PC-9 (cell line): ENCODE data around the gene FABP1. TPM values are rescaled to one million over a fixed set of nuclear protein-coding genes. Genes with fewer than 3 reads are reported as not detected.

Source experiments
- BruUV-seq: library from RNA; stranded (reverse); fragments of 400-500 nt; replicated peaks from 2 replicates; lab custom pipeline; 2021; lab: Mats Ljungman, UMichigan
- CTCF ChIA-PET: fragments of 300-600 bp; sonication (Branson Sonifier 250); formaldehyde crosslinking; loops from one replicate; lab custom pipeline; 2022; ENCODE audit warnings: antibody characterized with exemption; lab: Charles Lee
- POLR2A ChIA-PET: fragments of 300-600 bp; sonication (Branson Sonifier 250); formaldehyde crosslinking; loops from one replicate; lab custom pipeline; 2022; ENCODE audit warnings: antibody characterized with exemption; ENCODE audit not compliant: unreplicated experiment; lab: Charles Lee
- DNase-seq, 2 experiments: peaks; one replicate each; pipeline versions ENCODE4 v3.0.0 to v3.0.0-alpha.2; 2015 to 2022; ENCODE audit warnings: mixed read lengths in 1 of 2
- H2AFZ ChIP-seq: fragments of 200-600 bp; sonication (generic); 2 replicates; pipeline ENCODE4 v1.8.1; 2017; ENCODE audit warnings: antibody characterized with exemption
- H3F3A ChIP-seq: fragments of 200-600 bp; sonication (generic); 2 replicates; pipeline ENCODE4 v1.8.1; 2017; ENCODE audit warnings: antibody characterized with exemption, mild to moderate bottlenecking, low read depth; ENCODE audit not compliant: insufficient read depth
- H3K27ac ChIP-seq: fragments of 200-600 bp; sonication (generic); 2 replicates; pipeline ENCODE4 v1.6.1; 2016; ENCODE audit warnings: mixed run types
- H3K27me3 ChIP-seq: fragments of 200-600 bp; sonication (generic); 2 replicates; pipeline ENCODE4 v1.6.1; 2016; ENCODE audit warnings: low read depth, mixed run types; ENCODE audit not compliant: insufficient read depth
- H3K36me3 ChIP-seq: fragments of 200-600 bp; sonication (generic); 2 replicates; pipeline ENCODE4 v1.6.1; 2016; ENCODE audit warnings: low read depth, mixed run types
- H3K4me1 ChIP-seq: fragments of 200-600 bp; sonication (generic); replicated peaks from 2 replicates; pipeline ENCODE4 v1.6.1; 2016; ENCODE audit warnings: mixed run types; ENCODE audit not compliant: insufficient read depth
- H3K4me2 ChIP-seq: fragments of 200-600 bp; sonication (generic); 2 replicates; pipeline ENCODE4 v1.6.1; 2017; ENCODE audit warnings: mixed run types
- H3K4me3 ChIP-seq: fragments of 200-600 bp; sonication (generic); 2 replicates; pipeline ENCODE4 v1.6.1; 2016; ENCODE audit warnings: mixed run types
- H3K79me2 ChIP-seq: fragments of 200-600 bp; sonication (generic); 2 replicates; pipeline ENCODE4 v1.6.1; 2017; ENCODE audit warnings: low read depth, mixed run types
- H3K9me2 ChIP-seq: fragments of 200-600 bp; sonication (generic); 2 replicates; pipeline ENCODE4 v1.8.1; 2017; ENCODE audit warnings: mild to moderate bottlenecking; ENCODE audit not compliant: insufficient read depth
- H3K9me3 ChIP-seq: fragments of 200-600 bp; sonication (generic); 2 replicates; pipeline ENCODE4 v1.8.1; 2016; ENCODE audit warnings: low read depth; ENCODE audit not compliant: insufficient read depth
- H4K20me1 ChIP-seq: fragments of 200-600 bp; sonication (generic); 2 replicates; pipeline ENCODE4 v1.8.1; 2017; ENCODE audit not compliant: insufficient read depth
- EZH2 ChIP-seq: fragments of 200-600 bp; sonication (generic); IDR thresholded peaks from 2 replicates; pipeline ENCODE4 v1.8.0; 2017; ENCODE audit warnings: antibody characterized with exemption, low read depth
- intact Hi-C: fragments of 100-400 bp; cut with micrococcal nuclease; formaldehyde crosslinking; loops from one replicate; pipeline ENCODE4 v1.10.0; 2022; ENCODE audit not compliant: unreplicated experiment
- total RNA-seq: library from RNA; stranded (reverse); gene quantifications from 2 replicates; pipeline ENCODE4 v1.2.3, GENCODE V29; 2021
- TF ChIP-seq, protein P1 (sequence below): fragments of 200-600 bp; sonication (generic); conservative IDR thresholded peaks from 2 replicates; pipeline ENCODE4 v1.6.1; 2017; ENCODE audit warnings: mixed run types, antibody characterized with exemption, mild to moderate bottlenecking, moderate library complexity

Gene FABP1
- total RNA-seq, 1 experiment from 2014 or later: not detected

DNA sequence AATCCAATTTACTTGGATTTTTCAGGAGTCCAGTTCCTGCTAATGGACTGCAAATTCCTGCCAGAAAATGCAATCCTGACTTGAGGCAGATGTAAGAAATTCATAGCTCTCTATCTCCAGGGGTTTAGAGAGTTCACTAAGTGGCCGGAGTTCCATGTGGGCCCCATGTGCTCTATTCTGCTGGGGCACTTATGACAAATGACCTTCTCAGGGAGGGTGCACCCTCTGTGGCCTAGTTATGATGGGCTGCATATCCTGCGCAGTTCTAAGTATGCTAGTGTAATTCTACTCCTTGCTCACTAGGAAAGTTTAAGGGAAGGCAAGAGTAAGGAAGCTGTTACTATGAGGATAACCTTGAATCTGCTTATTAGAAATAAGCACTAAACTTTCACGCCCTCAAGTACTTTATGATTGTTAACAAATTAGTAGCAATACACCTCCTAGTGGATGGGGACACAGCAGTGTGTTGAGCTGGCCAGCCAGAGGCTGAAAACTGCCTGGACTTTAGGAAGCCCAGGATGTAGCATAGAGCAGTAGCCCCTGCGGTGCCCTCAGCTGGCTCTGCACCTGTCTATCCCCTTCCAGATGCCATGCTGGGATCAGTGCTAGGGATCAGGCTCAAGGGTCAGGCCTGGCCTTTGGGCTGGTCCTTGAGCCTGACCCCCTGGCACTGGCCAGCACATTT is 45.8 kb downstream of the FABP1 start:
- no peak overlapping the region for H2AFZ ChIP-seq
- no peak for DNase-seq
- POLR2A ChIA-PET: no interaction called here

GRCh38 chr2:88080545-88080944 is 47.3 kb downstream of the FABP1 start:
- Histone ChIP-seq H3K4me2 (no peak overlapping the region), H2AFZ (no peak overlapping the region), H3K4me1 (no peaks in the 10 kb centered on the region), H3K36me3 (no peaks in the 10 kb centered on the region), H3K79me2 (no peaks in the 10 kb centered on the region), H3K27me3 (no peaks in the 10 kb centered on the region), H4K20me1 (no peaks in the 10 kb centered on the region), H3F3A (no peaks in the 10 kb centered on the region), H3K9me3 (no peaks in the 10 kb centered on the region), H3K27ac (no peak overlapping the region), H3K4me3 (no peak overlapping the region), H3K9me2 (no peaks in the 10 kb centered on the region)
- no TSS peak for BruUV-seq
- ChIA-PET CTCF (interaction anchor here (0.6 kb wide), 1 partner anchor 21 kb away, joined by 3 read pairs; no protein-coding TSS in a partner anchor), POLR2A (no interaction called here)
- TF ChIP-seq EZH2: no peak
- TF ChIP-seq, protein P1, sequence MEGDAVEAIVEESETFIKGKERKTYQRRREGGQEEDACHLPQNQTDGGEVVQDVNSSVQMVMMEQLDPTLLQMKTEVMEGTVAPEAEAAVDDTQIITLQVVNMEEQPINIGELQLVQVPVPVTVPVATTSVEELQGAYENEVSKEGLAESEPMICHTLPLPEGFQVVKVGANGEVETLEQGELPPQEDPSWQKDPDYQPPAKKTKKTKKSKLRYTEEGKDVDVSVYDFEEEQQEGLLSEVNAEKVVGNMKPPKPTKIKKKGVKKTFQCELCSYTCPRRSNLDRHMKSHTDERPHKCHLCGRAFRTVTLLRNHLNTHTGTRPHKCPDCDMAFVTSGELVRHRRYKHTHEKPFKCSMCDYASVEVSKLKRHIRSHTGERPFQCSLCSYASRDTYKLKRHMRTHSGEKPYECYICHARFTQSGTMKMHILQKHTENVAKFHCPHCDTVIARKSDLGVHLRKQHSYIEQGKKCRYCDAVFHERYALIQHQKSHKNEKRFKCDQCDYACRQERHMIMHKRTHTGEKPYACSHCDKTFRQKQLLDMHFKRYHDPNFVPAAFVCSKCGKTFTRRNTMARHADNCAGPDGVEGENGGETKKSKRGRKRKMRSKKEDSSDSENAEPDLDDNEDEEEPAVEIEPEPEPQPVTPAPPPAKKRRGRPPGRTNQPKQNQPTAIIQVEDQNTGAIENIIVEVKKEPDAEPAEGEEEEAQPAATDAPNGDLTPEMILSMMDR: no peak
- intact Hi-C loops: no loop called here
- peak in 1 of 2 experiments; percentile 50 for DNase-seq

More for the DNA sequence above, 45.8 kb downstream of the FABP1 start:
- Histone ChIP-seq H3K27ac (no peak overlapping the region), H3K36me3 (no peaks in the 10 kb centered on the region), H4K20me1 (no peaks in the 10 kb centered on the region), H3F3A (no peaks in the 10 kb centered on the region), H3K4me1 (no peaks in the 10 kb centered on the region), H3K9me3 (no peaks in the 10 kb centered on the region), H3K79me2 (no peaks in the 10 kb centered on the region), H3K9me2 (no peaks in the 10 kb centered on the region), H3K27me3 (no peaks in the 10 kb centered on the region), H3K4me2 (no peak overlapping the region), H3K4me3 (no peak overlapping the region)
- CTCF ChIA-PET: no interaction called here
- intact Hi-C loops: no loop called here
- no TSS peak for BruUV-seq
- no peak for TF ChIP-seq EZH2
- TF ChIP-seq, protein P1: no peak

DNA sequence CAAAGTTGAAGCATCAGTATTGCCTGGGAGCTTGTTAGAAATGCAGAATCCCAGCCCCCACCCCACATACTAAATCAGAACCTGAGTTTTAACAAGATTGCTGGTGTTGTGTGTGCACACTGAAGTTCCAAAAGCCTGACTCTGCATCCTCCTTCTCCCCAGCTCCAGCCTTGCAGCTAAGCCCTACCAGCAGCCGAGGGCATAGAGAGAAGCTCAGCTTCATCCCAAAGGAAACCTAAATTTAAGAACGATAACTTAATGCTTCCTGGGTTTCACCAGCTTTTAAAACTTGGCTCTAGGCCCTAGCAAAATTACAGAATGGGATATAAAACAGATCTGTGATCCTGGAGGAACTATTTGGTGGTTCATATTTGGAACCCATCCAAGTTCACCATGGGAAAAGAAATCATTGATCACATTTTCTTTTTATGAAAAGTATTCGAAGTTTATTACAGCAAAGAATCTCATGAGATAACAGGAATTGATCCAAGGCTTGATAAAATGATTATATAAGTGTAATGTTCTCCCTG is 49.2 kb downstream of the FABP1 start:
- Histone ChIP-seq H3K36me3 (no peaks in the 10 kb centered on the region), H4K20me1 (no peaks in the 10 kb centered on the region), H3K4me2 (no peak overlapping the region), H3K79me2 (no peaks in the 10 kb centered on the region), H2AFZ (no peak overlapping the region), H3K27me3 (no peaks in the 10 kb centered on the region), H3K9me3 (no peaks in the 10 kb centered on the region), H3K9me2 (no peaks in the 10 kb centered on the region), H3K27ac (no peak overlapping the region), H3F3A (peaks cover 7% of the 10 kb centered on the region; the same call in 1 of the 2 replicates), H3K4me1 (peaks cover 12% of the 10 kb centered on the region; the same call in 1 of the 2 replicates), H3K4me3 (no peak overlapping the region)
- ChIA-PET CTCF (no interaction called here), POLR2A (no interaction called here)
- intact Hi-C loops: no loop called here
- no peak for DNase-seq
- TF ChIP-seq EZH2: no peak
- TF ChIP-seq, protein P1: no peak
- BruUV-seq: no TSS peak
